H1 (cell line): ENCODE data around the gene UBQLN1. TPM values are rescaled to one million over a fixed set of nuclear protein-coding genes. Genes with fewer than 3 reads are reported as not detected.

ENCODE experiments used
- CTCF ChIA-PET: fragments of 300-600 bp; sonication (Branson Sonifier 250); formaldehyde crosslinking; loops from one replicate; lab custom pipeline; 2021; ENCODE audit not compliant: partially characterized antibody; lab: Charles Lee
- POLR2A ChIA-PET: fragments of 300-600 bp; sonication (Branson Sonifier 250); formaldehyde crosslinking; loops from one replicate; lab custom pipeline; 2021; ENCODE audit warnings: inconsistent platforms; ENCODE audit not compliant: partially characterized antibody; lab: Charles Lee
- DNase-seq, 2 experiments: peaks; one replicate each; pipeline versions ENCODE4 v3.0.0 to v3.0.0-alpha.2; 2010 to 2022; ENCODE audit warnings: low spot score in 2 of 2, low read depth in 1 of 2, mixed read lengths in 1 of 2
- FAIRE-seq: peaks from 2 replicates; lab custom pipeline; 2011; peaks lifted over from hg19 to GRCh38; lab: Jason Lieb, UNC
- H2AFZ ChIP-seq: 2 replicates; pipeline ENCODE4 v1.8.1; 2012; ENCODE audit warnings: low read length, inconsistent platforms
- H2AK5ac ChIP-seq: 2 replicates; pipeline ENCODE4 v1.6.1; 2013; ENCODE audit warnings: low read depth, low read length
- H2BK120ac ChIP-seq: replicated peaks from 2 replicates; pipeline ENCODE3; 2013; ENCODE audit warnings: low read depth, low read length, inconsistent platforms
- H2BK12ac ChIP-seq: 2 replicates; pipeline ENCODE4 v1.6.1; 2013; ENCODE audit warnings: low read depth, low read length
- H2BK15ac ChIP-seq: 2 replicates; pipeline ENCODE4 v1.6.1; 2013; ENCODE audit warnings: low read length
- H2BK20ac ChIP-seq: 2 replicates; pipeline ENCODE4 v1.6.1; 2013; ENCODE audit warnings: low read length
- H2BK5ac ChIP-seq: 2 replicates; pipeline ENCODE4 v1.6.1; 2013; ENCODE audit warnings: low read depth, low read length
- H3K14ac ChIP-seq: 2 replicates; pipeline ENCODE4 v1.6.1; 2013; ENCODE audit warnings: inconsistent platforms; ENCODE audit not compliant: insufficient read length
- H3K18ac ChIP-seq: 2 replicates; pipeline ENCODE4 v1.6.1; 2013; ENCODE audit warnings: low read length; ENCODE audit errors: extremely low read depth
- H3K23ac ChIP-seq: 2 replicates; pipeline ENCODE4 v1.6.1; 2013; ENCODE audit warnings: inconsistent platforms; ENCODE audit not compliant: insufficient read length
- H3K23me2 ChIP-seq: 2 replicates; pipeline ENCODE4 v1.6.1; 2013; ENCODE audit warnings: low read depth, low read length
- H3K27ac ChIP-seq: 2 replicates; pipeline ENCODE4 v1.6.1; 2011; ENCODE audit warnings: low read depth, low read length, inconsistent platforms
- H3K27me3 ChIP-seq, 4 experiments: replicated peaks in 1 of 4; 1 replicate in 1 of 4; 2 replicates in 3 of 4; pipeline versions ENCODE4 v1.6.1 to v1.8.1; 2011 to 2013; ENCODE audit warnings: low read length in 3 of 4, mild to moderate bottlenecking in 3 of 4, inconsistent platforms in 2 of 4, mixed read lengths in 2 of 4, moderate library complexity in 1 of 4; ENCODE audit not compliant: control insufficient read depth in 3 of 4, insufficient read depth in 3 of 4; ENCODE audit errors: extremely low read depth in 1 of 4
- H3K36me3 ChIP-seq, 4 experiments: 2 replicates each; pipeline versions ENCODE4 v1.6.1 to v1.8.1; 2011 to 2013; ENCODE audit warnings: mild to moderate bottlenecking in 4 of 4, low read length in 3 of 4, moderate library complexity in 2 of 4, control low read depth in 1 of 4, inconsistent platforms in 1 of 4; ENCODE audit not compliant: insufficient read depth in 4 of 4, control insufficient read depth in 2 of 4
- H3K4ac ChIP-seq: replicated peaks from 2 replicates; pipeline ENCODE3; 2013; ENCODE audit warnings: low read length, low read depth, mixed read lengths, inconsistent platforms; ENCODE audit not compliant: insufficient read length
- H3K4me1 ChIP-seq, 4 experiments: replicated peaks in 1 of 4; 1 replicate in 1 of 4; 2 replicates in 3 of 4; pipeline versions ENCODE4 v1.6.1 to v1.8.1; 2011 to 2013; ENCODE audit warnings: low read length in 3 of 4, inconsistent platforms in 2 of 4, mixed read lengths in 1 of 4; ENCODE audit not compliant: insufficient read depth in 4 of 4, control insufficient read depth in 3 of 4
- H3K4me2 ChIP-seq, 2 experiments: 2 replicates each; pipeline versions ENCODE4 v1.6.1 to v1.8.1; 2011 to 2013; ENCODE audit warnings: low read depth in 2 of 2, low read length in 2 of 2, control low read depth in 1 of 2, inconsistent platforms in 1 of 2, mild to moderate bottlenecking in 1 of 2; ENCODE audit not compliant: insufficient read depth in 1 of 2
- H3K4me3 ChIP-seq, 4 experiments: fragments of 200-600, 300-600 bp in 1 of 4; sonication (generic), shearing (Covaris generic), sonication (Bioruptor Twin) in 1 of 4; 2 replicates each; pipeline versions ENCODE4 v1.5.1 to v1.8.1; 2011 to 2016; ENCODE audit warnings: low read length in 4 of 4, low read depth in 3 of 4, control low read depth in 2 of 4, inconsistent platforms in 2 of 4, mild to moderate bottlenecking in 2 of 4, mixed read lengths in 1 of 4, moderate library complexity in 1 of 4; ENCODE audit not compliant: insufficient read depth in 2 of 4; ENCODE audit errors: extremely low read depth in 1 of 4
- H3K56ac ChIP-seq: replicated peaks from 2 replicates; pipeline ENCODE3; 2013; ENCODE audit warnings: low read depth, mild to moderate bottlenecking, mixed read lengths, low read length, inconsistent platforms; ENCODE audit not compliant: insufficient read length
- H3K79me1 ChIP-seq: 2 replicates; pipeline ENCODE4 v1.6.1; 2013; ENCODE audit warnings: low read depth, low read length, control low read depth
- H3K79me2 ChIP-seq, 2 experiments: 2 replicates each; pipeline versions ENCODE4 v1.6.1 to v1.8.1; 2012 to 2013; ENCODE audit warnings: low read length in 2 of 2, mild to moderate bottlenecking in 2 of 2, inconsistent platforms in 1 of 2; ENCODE audit not compliant: insufficient read depth in 2 of 2, control insufficient read depth in 1 of 2
- H3K9ac ChIP-seq, 4 experiments: replicated peaks in 1 of 4; 1 replicate in 1 of 4; 2 replicates in 3 of 4; pipeline versions ENCODE4 v1.6.1 to v1.8.1; 2011 to 2013; ENCODE audit warnings: low read depth in 3 of 4, low read length in 3 of 4, control low read depth in 2 of 4, mild to moderate bottlenecking in 2 of 4, moderate library complexity in 2 of 4, inconsistent platforms in 1 of 4; ENCODE audit errors: extremely low read depth in 1 of 4
- H3K9me3 ChIP-seq, 2 experiments: 2 replicates each; pipeline versions ENCODE4 v1.6.1 to v1.8.1; 2012 to 2013; ENCODE audit warnings: mild to moderate bottlenecking in 2 of 2, moderate library complexity in 2 of 2, control low read depth in 1 of 2, inconsistent platforms in 1 of 2, low read depth in 1 of 2, low read length in 1 of 2, mixed read lengths in 1 of 2; ENCODE audit not compliant: insufficient read depth in 2 of 2
- H4K20me1 ChIP-seq, 2 experiments: replicated peaks in 1 of 2; 2 replicates each; pipeline versions ENCODE3 to v1.8.1; 2011 to 2013; ENCODE audit warnings: inconsistent platforms in 2 of 2, low read length in 2 of 2, mild to moderate bottlenecking in 1 of 2; ENCODE audit not compliant: insufficient read depth in 2 of 2, control insufficient read depth in 1 of 2
- H4K5ac ChIP-seq: 2 replicates; pipeline ENCODE4 v1.6.1; 2013; ENCODE audit warnings: low read length, low read depth, mixed read lengths, inconsistent platforms; ENCODE audit not compliant: insufficient read length
- H4K8ac ChIP-seq: 2 replicates; pipeline ENCODE4 v1.8.0; 2013; ENCODE audit warnings: mild to moderate bottlenecking, moderate library complexity, low read length, inconsistent platforms; ENCODE audit not compliant: insufficient read depth; ENCODE audit errors: extremely low read depth
- H4K91ac ChIP-seq: replicated peaks from 2 replicates; pipeline ENCODE3; 2013; ENCODE audit warnings: low read length, mixed read lengths, inconsistent platforms; ENCODE audit not compliant: insufficient read length
- BRCA1 ChIP-seq: IDR thresholded peaks from 2 replicates; pipeline ENCODE4 v1.6.1; 2012; ENCODE audit warnings: low read depth, low read length, improper control_type of control experiment
- CHD1 ChIP-seq: IDR thresholded peaks from 2 replicates; pipeline ENCODE4 v1.6.1; 2012; ENCODE audit warnings: low read depth, low read length, improper control_type of control experiment
- EGR1 ChIP-seq: IDR thresholded peaks from 2 replicates; pipeline ENCODE4 v1.6.1; 2011; ENCODE audit warnings: low read depth, low read length, borderline replicate concordance
- EP300 ChIP-seq, 2 experiments: IDR thresholded peaks; 1 replicate in 1 of 2; 2 replicates in 1 of 2; pipeline ENCODE4 v1.6.1; 2011 to 2012; ENCODE audit warnings: low read depth in 2 of 2, low read length in 2 of 2, mild to moderate bottlenecking in 2 of 2, borderline replicate concordance in 1 of 2, inconsistent platforms in 1 of 2, moderate library complexity in 1 of 2
- HDAC2 ChIP-seq, 2 experiments: fragments of 300-600 bp in 1 of 2; sonication (generic) in 1 of 2; IDR thresholded peaks; 2 replicates each; pipeline ENCODE4 v1.6.1; 2011 to 2012; ENCODE audit warnings: low read depth in 2 of 2, low read length in 2 of 2, mild to moderate bottlenecking in 2 of 2, moderate library complexity in 2 of 2, borderline replicate concordance in 1 of 2, inconsistent platforms in 1 of 2
- JUND ChIP-seq: IDR thresholded peaks from 2 replicates; pipeline ENCODE4 v1.6.1; 2011; ENCODE audit warnings: mild to moderate bottlenecking, improper control_type of control experiment, low read length
- RFX5 ChIP-seq: IDR thresholded peaks from 2 replicates; pipeline ENCODE4 v1.6.1; 2011; ENCODE audit warnings: low read depth, low read length, improper control_type of control experiment, borderline replicate concordance
- SAP30 ChIP-seq: fragments of 300-600 bp; sonication (generic); IDR thresholded peaks from 2 replicates; pipeline ENCODE4 v1.7.1; 2012; ENCODE audit warnings: low read length, moderate library complexity, mild to moderate bottlenecking, inconsistent platforms; ENCODE audit not compliant: insufficient read depth, insufficient replicate concordance
- SIX5 ChIP-seq: IDR thresholded peaks from 2 replicates; pipeline ENCODE4 v1.6.1; 2011; ENCODE audit warnings: mild to moderate bottlenecking, low read depth, low read length
- YY1 ChIP-seq: IDR thresholded peaks from 2 replicates; pipeline ENCODE4 v1.6.1; 2011; ENCODE audit warnings: low read depth, mild to moderate bottlenecking, low read length
- WGBS, 2 experiments: shearing (Covaris generic) in 1 of 2; methylation state at CpG; one replicate each; pipeline versions ENCODE4 v1.1.6 to v1.1.7; 2013 to 2015; ENCODE audit warnings: low lambda C conversion rate in 2 of 2, mixed read lengths in 2 of 2, inconsistent platforms in 1 of 2, low coverage in 1 of 2, missing lambda C conversion rate in 1 of 2; ENCODE audit not compliant: insufficient replicate concordance in 2 of 2, insufficient coverage in 1 of 2, insufficient read length in 1 of 2; ENCODE audit errors: extremely low coverage in 1 of 2, missing lambda C conversion rate in 1 of 2; 5-methylcytosine and 5-hydroxymethylcytosine counted together
- polyA plus RNA-seq, 7 experiments: library from polyadenylated mRNA; depleted of rRNA in 3 of 7; stranded (reverse) in 5 of 7; unstranded in 2 of 7; fragments of >200 nt in 5 of 7; fragments of 200-250 nt in 2 of 7; gene quantifications; 1 replicate in 5 of 7; 2 replicates in 1 of 7; 4 replicates in 1 of 7; pipeline versions ENCODE4 v1.2.1 to v1.2.3, GENCODE V29; 2011 to 2013; ENCODE audit warnings: missing spikeins in 2 of 7, mixed read lengths in 2 of 7
- total RNA-seq: library from RNA; stranded (reverse); fragmentation: NEBNext Ultra II Directional; extraction: Animal tissue kit (Norgen Biotek cat#: 25700); gene quantifications from 2 replicates; pipeline ENCODE4 v1.2.1, GENCODE V29; 2021
- TF ChIP-seq, protein P1 (sequence below), 3 experiments: IDR thresholded peaks; 1 replicate in 2 of 3; 2 replicates in 1 of 3; pipeline versions ENCODE4 v1.5.1 to v1.6.1; 2011; ENCODE audit warnings: low read length in 3 of 3, mild to moderate bottlenecking in 3 of 3, inconsistent platforms in 2 of 3, low read depth in 1 of 3, moderate library complexity in 1 of 3; ENCODE audit not compliant: insufficient read depth in 1 of 3; ENCODE audit errors: control extremely low read depth in 1 of 3

The UBQLN1 gene
- total and polyA plus RNA-seq, 2 of the 8 experiments (the other 6 are each of a cell fraction or from before 2014, with no cell fraction given) = 62.4 to 105 TPM

GRCh38 chr9:83680233-83680632 is 27.5 kb downstream of the UBQLN1 start:
- POLR2A ChIA-PET = interaction anchor here (1.2 to 1.3 kb wide), 3 partner anchors 11 to 28 kb away, joined by 3 to 7 read pairs (median 4); partner anchors contain the start of gene UBQLN1
- no peak overlapping the region for H3K56ac ChIP-seq
- H3K14ac ChIP-seq = no peak overlapping the region
- TF ChIP-seq YY1 = no peak
- TF ChIP-seq BRCA1 = no peak
- TF ChIP-seq JUND = no peak
- TF ChIP-seq EGR1 = no peak
- TF ChIP-seq SAP30 = no peak
- no peak for TF ChIP-seq HDAC2 (IDR thresholded peaks at IDR 0.05; ENCODE audit: borderline replicate concordance in 1 of 2, low read depth in 2 of 2, low read length in 2 of 2)
- TF ChIP-seq CHD1 = no peak
- no peak for TF ChIP-seq SIX5
- no peak for TF ChIP-seq EP300 (IDR thresholded peaks at IDR 0.05; ENCODE audit: borderline replicate concordance in 1 of 2, low read depth in 2 of 2, low read length in 2 of 2)
- TF ChIP-seq, protein P1, sequence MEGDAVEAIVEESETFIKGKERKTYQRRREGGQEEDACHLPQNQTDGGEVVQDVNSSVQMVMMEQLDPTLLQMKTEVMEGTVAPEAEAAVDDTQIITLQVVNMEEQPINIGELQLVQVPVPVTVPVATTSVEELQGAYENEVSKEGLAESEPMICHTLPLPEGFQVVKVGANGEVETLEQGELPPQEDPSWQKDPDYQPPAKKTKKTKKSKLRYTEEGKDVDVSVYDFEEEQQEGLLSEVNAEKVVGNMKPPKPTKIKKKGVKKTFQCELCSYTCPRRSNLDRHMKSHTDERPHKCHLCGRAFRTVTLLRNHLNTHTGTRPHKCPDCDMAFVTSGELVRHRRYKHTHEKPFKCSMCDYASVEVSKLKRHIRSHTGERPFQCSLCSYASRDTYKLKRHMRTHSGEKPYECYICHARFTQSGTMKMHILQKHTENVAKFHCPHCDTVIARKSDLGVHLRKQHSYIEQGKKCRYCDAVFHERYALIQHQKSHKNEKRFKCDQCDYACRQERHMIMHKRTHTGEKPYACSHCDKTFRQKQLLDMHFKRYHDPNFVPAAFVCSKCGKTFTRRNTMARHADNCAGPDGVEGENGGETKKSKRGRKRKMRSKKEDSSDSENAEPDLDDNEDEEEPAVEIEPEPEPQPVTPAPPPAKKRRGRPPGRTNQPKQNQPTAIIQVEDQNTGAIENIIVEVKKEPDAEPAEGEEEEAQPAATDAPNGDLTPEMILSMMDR (IDR thresholded peaks at IDR 0.05; ENCODE audit: control extremely low read depth in 1 of 3, insufficient read depth in 1 of 3, low read depth in 1 of 3, low read length in 3 of 3) = no peak
- no peak for TF ChIP-seq RFX5
- peaks cover 5 to 56% (median 26%) of the 10 kb centered on the region in 4 experiments for H3K36me3 ChIP-seq
- H2BK20ac ChIP-seq = no peak overlapping the region
- no peak overlapping the region for H4K5ac ChIP-seq
- no peak overlapping the region for H4K8ac ChIP-seq
- H2AFZ ChIP-seq = no peak overlapping the region
- H2BK5ac ChIP-seq = no peak overlapping the region
- no peaks in the 10 kb centered on the region for H3K9me3 ChIP-seq
- no peak overlapping the region for H2AK5ac ChIP-seq
- no peaks in the 10 kb centered on the region; the same call in 1 of the 2 replicates for H3K79me1 ChIP-seq
- no peak overlapping the region for H3K4me2 ChIP-seq
- WGBS, 2 experiments = 87% methylated on average over 1 of the region's 1 CpG; no CpG with 5 or more reads in 1 of the 2 experiments
- no peak overlapping the region for H2BK15ac ChIP-seq
- H3K79me2 ChIP-seq = peaks cover 0 to 75% of the 10 kb centered on the region in 2 experiments; a peak in 3 of 4 replicates
- no peaks in the 10 kb centered on the region for H3K23me2 ChIP-seq
- H3K18ac ChIP-seq = no peak overlapping the region
- no peak overlapping the region for H3K23ac ChIP-seq
- no peak overlapping the region for H3K4ac ChIP-seq
- H3K27me3 ChIP-seq = no peaks in the 10 kb centered on the region
- no peak overlapping the region for H2BK12ac ChIP-seq
- no peak overlapping the region for H3K4me3 ChIP-seq
- H4K91ac ChIP-seq = no peak overlapping the region
- H3K27ac ChIP-seq = no peak overlapping the region
- no peak for DNase-seq
- no peak overlapping the region for H2BK120ac ChIP-seq
- no peak overlapping the region for H3K9ac ChIP-seq
- no peak for FAIRE-seq
- peaks cover 4 to 7% of the 10 kb centered on the region in 2 experiments for H4K20me1 ChIP-seq
- CTCF ChIA-PET = interaction anchor here (0.9 kb wide), 2 partner anchors 31 to 35 kb away, joined by 3 read pairs; no protein-coding TSS in a partner anchor
- peaks cover 0 to 5% (median 1%) of the 10 kb centered on the region in 4 experiments; a peak in 2 of 7 replicates for H3K4me1 ChIP-seq
